GM08714 (cell line): Measurements from ENCODE around the gene PYCR2.

ENCODE experiments used
- H3K4me3 ChIP-seq: fragments of 200-500 bp; sonication (Bioruptor generic); 2 replicates; pipeline ENCODE4 v1.5.1; 2014; ENCODE audit warnings: mild to moderate bottlenecking, low read length, inconsistent platforms
- ZNF274 ChIP-seq: IDR thresholded peaks from 2 replicates; pipeline ENCODE4 v1.6.1; 2012; ENCODE audit warnings: mild to moderate bottlenecking, low read depth, low read length

The PYCR2 gene

GRCh38 chr1:225872075-225872430 is 52.0 kb downstream of the PYCR2 start:
- TF ChIP-seq ZNF274, result no peak
- no peak overlapping the region for H3K4me3 ChIP-seq

GRCh38 chr1:225871359-225872074 is 52.5 kb downstream of the PYCR2 start:
- no peak overlapping the region for H3K4me3 ChIP-seq
- no peak for TF ChIP-seq ZNF274

- TF ChIP-seq ZNF274, result no peak
These were observed 53.1 kb downstream of the PYCR2 start for GRCh38 chr1:225870911-225871310.

More at GRCh38 chr1:225870911-225871310, 53.1 kb downstream of the PYCR2 start:
- no peak overlapping the region for H3K4me3 ChIP-seq
